K562 (cell line): Measurements from ENCODE around the gene ETNK2. TPM values are rescaled to one million over a fixed set of nuclear protein-coding genes. Genes with fewer than 3 reads are reported as not detected.

Source experiments
- ATAC-seq: fragments of 200-7000 bp; cut with Tn5 transposase; 3 replicates; pipeline ENCODE4 v1.9.1; 2020; ENCODE audit warnings: moderate library complexity
- BruUV-seq: library from RNA; stranded (reverse); fragments of 400-500 nt; replicated peaks from 2 replicates; lab custom pipeline; 2021; lab: Mats Ljungman, UMichigan
- CTCF ChIA-PET: fragments of 300-600 bp; formaldehyde crosslinking; extraction: SDS; loops from one replicate; lab custom pipeline; 2021; ENCODE audit warnings: low intra/inter-chr PET ratio; lab: Yijun Ruan, JAX
- POLR2A ChIA-PET: fragments of 300-600, 350-650 bp; sonication (Branson Sonifier 250); formaldehyde crosslinking; extraction: SDS; loops from one replicate; lab custom pipeline; 2021; ENCODE audit warnings: antibody characterized with exemption, inconsistent platforms; lab: Yijun Ruan, JAX
- DNase-seq, 4 experiments: peaks; one replicate each; pipeline versions ENCODE4 v3.0.0 to v3.0.0-alpha.2; 2011 to 2018; ENCODE audit warnings: low spot score in 3 of 4, mixed read lengths in 3 of 4; ENCODE audit errors: extremely low read depth in 1 of 4
- FAIRE-seq: peaks from 2 replicates; lab custom pipeline; 2011; peaks lifted over from hg19 to GRCh38; lab: Jason Lieb, UNC
- H2AFZ ChIP-seq: 2 replicates; pipeline ENCODE4 v1.6.0; 2011; ENCODE audit warnings: low read depth, low read length, control low read depth, inconsistent platforms
- H3K27ac ChIP-seq: fragments of 200-600 bp; 3 replicates; pipeline ENCODE4 v1.8.0; 2011; ENCODE audit warnings: low read depth, mild to moderate bottlenecking, control low read depth, inconsistent platforms, low read length, moderate library complexity, mixed read lengths; ENCODE audit errors: extremely low read depth
- H3K27me3 ChIP-seq, 2 experiments: fragments of 300-600 bp in 1 of 2; 2 replicates in 1 of 2; 3 replicates in 1 of 2; pipeline versions ENCODE4 v1.6.0 to v1.8.0; 2011; ENCODE audit warnings: inconsistent platforms in 2 of 2, low read length in 2 of 2, mild to moderate bottlenecking in 1 of 2, mixed read lengths in 1 of 2, moderate library complexity in 1 of 2; ENCODE audit not compliant: control insufficient read depth in 2 of 2, insufficient read depth in 2 of 2
- H3K36me3 ChIP-seq: fragments of 300-600 bp; 3 replicates; pipeline ENCODE4 v1.8.0; 2011; ENCODE audit warnings: mild to moderate bottlenecking, low read length, inconsistent platforms; ENCODE audit not compliant: control insufficient read depth, insufficient read depth
- H3K4me1 ChIP-seq, 2 experiments: fragments of 200-600 bp in 1 of 2; replicated peaks in 1 of 2; 2 replicates in 1 of 2; 3 replicates in 1 of 2; pipeline versions ENCODE4 v1.5.1 to v1.8.0; 2011; ENCODE audit warnings: inconsistent platforms in 2 of 2, low read length in 2 of 2, mild to moderate bottlenecking in 1 of 2, mixed read lengths in 1 of 2, moderate library complexity in 1 of 2; ENCODE audit not compliant: control insufficient read depth in 2 of 2, insufficient read depth in 2 of 2
- H3K4me2 ChIP-seq: 2 replicates; pipeline ENCODE4 v1.6.1; 2011; ENCODE audit warnings: low read length, control low read depth, inconsistent platforms, mixed read lengths; ENCODE audit not compliant: insufficient read depth
- H3K4me3 ChIP-seq: fragments of 200-600 bp; sonication (generic), shearing (Covaris generic); 2 replicates; pipeline ENCODE4 v1.5.1; 2016; ENCODE audit warnings: control low read depth, inconsistent platforms
- H3K79me2 ChIP-seq: fragments of 200-600 bp; 3 replicates; pipeline ENCODE4 v1.8.0; 2011; ENCODE audit warnings: low read length, inconsistent platforms; ENCODE audit not compliant: control insufficient read depth, insufficient read depth
- H3K9ac ChIP-seq, 2 experiments: 2 replicates each; pipeline versions ENCODE4 v1.6.0 to v1.6.1; 2011; ENCODE audit warnings: low read depth in 2 of 2, low read length in 2 of 2, control low read depth in 1 of 2, inconsistent platforms in 1 of 2, mild to moderate bottlenecking in 1 of 2, mixed read lengths in 1 of 2; ENCODE audit not compliant: insufficient read depth in 1 of 2
- H3K9me1 ChIP-seq: one replicate; pipeline ENCODE4 v1.6.0; 2011; ENCODE audit warnings: inconsistent platforms, mild to moderate bottlenecking, low read length, moderate library complexity; ENCODE audit not compliant: control insufficient read depth, insufficient read depth
- H3K9me3 ChIP-seq: replicated peaks from 2 replicates; pipeline ENCODE4 v1.5.1; 2011; ENCODE audit warnings: low read depth, low read length, inconsistent platforms; ENCODE audit not compliant: control insufficient read depth, insufficient read depth
- H4K20me1 ChIP-seq: replicated peaks from 2 replicates; pipeline ENCODE4 v1.6.1; 2011; ENCODE audit warnings: low read length, inconsistent platforms, mixed read lengths; ENCODE audit not compliant: control insufficient read depth, insufficient read depth
- CBX8 ChIP-seq: fragments of 200-600 bp; sonication (generic); IDR thresholded peaks from 2 replicates; pipeline ENCODE4 v1.6.1; 2012; ENCODE audit warnings: borderline replicate concordance, mixed run types, low read depth, mild to moderate bottlenecking, moderate library complexity, mixed read lengths, low read length, control low read depth, inconsistent platforms; ENCODE audit not compliant: poor library complexity, severe bottlenecking; ENCODE audit errors: extremely low read depth
- CTCF ChIP-seq, 3 experiments: IDR thresholded peaks in 2 of 3; conservative IDR thresholded peaks in 1 of 3; 2 replicates each; pipeline ENCODE4 v1.5.1; 2011 to 2012; ENCODE audit warnings: low read length in 3 of 3, mild to moderate bottlenecking in 3 of 3, control low read depth in 2 of 3, improper control_type of control experiment in 1 of 3, inconsistent platforms in 1 of 3, low read depth in 1 of 3, mixed read lengths in 1 of 3, moderate library complexity in 1 of 3; ENCODE audit not compliant: insufficient read depth in 2 of 3
- HSF4 ChIP-seq: fragments of 250-450 bp; sonication (Bioruptor Pico); IDR thresholded peaks from 2 replicates; pipeline ENCODE4 v2.1.2; 2022; ENCODE audit warnings: mild to moderate bottlenecking, moderate library complexity, borderline replicate concordance
- IFI16 ChIP-seq: fragments of 250-450 bp; sonication (Bioruptor Pico); IDR thresholded peaks from 2 replicates; pipeline ENCODE4 v2.1.2; 2022; ENCODE audit warnings: mild to moderate bottlenecking, inconsistent platforms
- KDM4B ChIP-seq, 2 experiments: fragments of 450-650 bp in 1 of 2; sonication (generic) in 1 of 2; IDR thresholded peaks; 2 replicates each; pipeline ENCODE4 v1.6.1; 2016 to 2017; ENCODE audit warnings: borderline replicate concordance in 2 of 2, antibody characterized with exemption in 1 of 2, low read depth in 1 of 2, mild to moderate bottlenecking in 1 of 2
- KLF1 ChIP-seq: fragments of 450-650 bp; IDR thresholded peaks from 2 replicates; pipeline ENCODE4 v1.6.1; 2016; ENCODE audit warnings: missing genetic modification characterization, missing compliant biosample characterization
- MEIS2 ChIP-seq: fragments of 450-650 bp; IDR thresholded peaks from 2 replicates; pipeline ENCODE4 v1.6.1; 2014; ENCODE audit warnings: mild to moderate bottlenecking; ENCODE audit not compliant: partially characterized antibody
- RAD21 ChIP-seq, 2 experiments: fragments of 250-450 bp in 1 of 2; fragments of 450-650 bp in 1 of 2; sonication (Bioruptor Pico) in 1 of 2; formaldehyde crosslinking in 1 of 2; IDR thresholded peaks in 1 of 2; conservative IDR thresholded peaks in 1 of 2; 2 replicates each; pipeline versions ENCODE4 v1.4.0 to v1.8.0; 2020 to 2022; ENCODE audit warnings: mild to moderate bottlenecking in 2 of 2, moderate library complexity in 1 of 2
- SRSF9 ChIP-seq: fragments of 200-400 bp; formaldehyde crosslinking; IDR thresholded peaks from 2 replicates; pipeline ENCODE4 v1.6.1; 2017; ENCODE audit warnings: low read depth, low read length, borderline replicate concordance
- U2AF1 ChIP-seq: fragments of 200-400 bp; formaldehyde crosslinking; optimal IDR thresholded peaks from 2 replicates; pipeline ENCODE3; 2017; ENCODE audit warnings: mild to moderate bottlenecking, low read depth, low read length, moderate library complexity
- ZNF384 ChIP-seq: IDR thresholded peaks from 2 replicates; pipeline ENCODE4 v1.6.1; 2012; ENCODE audit warnings: low read depth, low read length, improper control_type of control experiment
- ZNF644 ChIP-seq: fragments of 200-800 bp; sonication (Bioruptor generic); IDR thresholded peaks from 2 replicates; pipeline ENCODE4 v1.6.1; 2016; ENCODE audit warnings: low read depth, missing genetic modification characterization, missing compliant biosample characterization
- ZSCAN32 ChIP-seq: fragments of 450-650 bp; formaldehyde crosslinking; IDR thresholded peaks from 2 replicates; pipeline ENCODE4 v1.4.0; 2020; ENCODE audit warnings: mild to moderate bottlenecking, moderate library complexity
- WGBS: fragments of 100-300 bp; shearing (Covaris generic); methylation state at CpG from one replicate; pipeline ENCODE4 v1.1.6; 2016; ENCODE audit warnings: low coverage, mixed read lengths; ENCODE audit not compliant: insufficient coverage; ENCODE audit errors: missing lambda C conversion rate; 5-methylcytosine and 5-hydroxymethylcytosine counted together
- in situ Hi-C: fragments of 300-500 bp; cut with MboI; formaldehyde crosslinking; loops from 4 replicates; pipeline ENCODE4 v1.15.0; 2018; ENCODE audit warnings: inconsistent platforms, mixed read lengths
- intact Hi-C: fragments of 100-400 bp; cut with micrococcal nuclease; formaldehyde crosslinking; loops from 2 replicates; pipeline ENCODE4 v1.14.2; 2022
- polyA plus RNA-seq, 8 experiments: library from polyadenylated mRNA; depleted of rRNA in 4 of 8; stranded (reverse) in 5 of 8; unstranded in 3 of 8; fragments of >200 nt; fragmentation: Nextera tagmentation in 2 of 8; fragmentation: Illumina TruSeq in 1 of 8; extraction: Ambion mirVana in 2 of 8; extraction: Trizol in 1 of 8; gene quantifications; 2 replicates each; pipeline versions ENCODE4 v1.2.1 to v1.2.3, GENCODE V29; 2011 to 2014; ENCODE audit warnings: inconsistent platforms in 1 of 8, missing spikeins in 1 of 8
- total RNA-seq, 7 experiments: library from RNA; depleted of rRNA in 6 of 7; stranded (reverse); fragments of >200 nt in 6 of 7; fragmentation: Illumina TruSeq in 2 of 7; extraction: Trizol in 2 of 7; gene quantifications; 2 replicates each; pipeline versions ENCODE4 v1.2.1 to v1.2.3, GENCODE V29; 2011 to 2021; ENCODE audit warnings: low replicate concordance in 1 of 7

Gene ETNK2
- total and polyA plus RNA-seq, 9 of the 15 experiments (the other 6 are each of a cell fraction or from before 2014, with no cell fraction given), result 0.03 to 0.38 (median 0.13) TPM; not detected in 4

GRCh38 chr1:204084247-204084772, 67.5 kb downstream of the ETNK2 start:
- WGBS, result 2% methylated on average over 4 of the region's 4 CpGs
- Histone ChIP-seq H3K79me2 (no peaks in the 10 kb centered on the region), H4K20me1 (no peaks in the 10 kb centered on the region; the same call in 1 of the 2 replicates), H3K27me3 (peaks cover 18 to 70% of the 10 kb centered on the region in 2 experiments), H3K4me1 (0 out of 5 replicates have a peak, but pooled peaks cover 0 to 4% of the 10 kb centered on the region in 2 experiments), H3K36me3 (no peaks in the 10 kb centered on the region), H3K9me1 (no peaks in the 10 kb centered on the region), H3K4me3 (no peak overlapping the region), H3K27ac (no peak overlapping the region), H3K4me2 (no peak overlapping the region), H2AFZ (no peak overlapping the region), H3K9me3 (no peaks in the 10 kb centered on the region), H3K9ac (peak overlapping the region in 1 of 2 experiments; percentile 43; a peak in 1 of 4 replicates)
- DNase-seq, result no peak
- intact Hi-C loops (no loop called here), in situ Hi-C loops (no loop called here)
- BruUV-seq, result no TSS peak
- TF ChIP-seq CBX8 (no peak), KDM4B (IDR thresholded peaks at IDR 0.05; ENCODE audit: borderline replicate concordance in 2 of 2, low read depth in 1 of 2) (no peak), ZNF384 (no peak), HSF4 (CRISPR knock-in tag) (no peak), CTCF (IDR thresholded peaks at IDR 0.05 in 2 of 3, conservative IDR thresholded peaks at IDR 0.05 in 1 of 3; ENCODE audit: insufficient read depth in 2 of 3, low read depth in 1 of 3, low read length in 3 of 3) (no peak), ZNF644 (tag) (no peak), RAD21 (CRISPR knock-in tag; conservative IDR thresholded peaks at IDR 0.05 in 1 of 2, IDR thresholded peaks at IDR 0.05 in 1 of 2) (no peak), U2AF1 (no peak), KLF1 (tag) (no peak), IFI16 (CRISPR knock-in tag) (no peak), ZSCAN32 (CRISPR knock-in tag) (no peak), MEIS2 (no peak), SRSF9 (no peak)
- ChIA-PET POLR2A (interaction anchor here (0.6 kb wide), 1 partner anchor 9 kb away, joined by 3 read pairs; no protein-coding TSS in a partner anchor), CTCF (no interaction called here)
- no peak for ATAC-seq
- FAIRE-seq, result no peak
